H9 (cell line): Measurements from ENCODE around the gene AHCY. TPM values are rescaled to one million over a fixed set of nuclear protein-coding genes. Genes with fewer than 3 reads are reported as not detected.

ENCODE experiments used
- DNase-seq: peaks from one replicate; pipeline ENCODE4 v3.0.0-alpha.2; 2017
- H2AFZ ChIP-seq: one replicate; pipeline ENCODE4 v1.6.1; 2013; ENCODE audit warnings: mild to moderate bottlenecking, low read length, control low read depth, moderate library complexity
- H2AK5ac ChIP-seq: 2 replicates; pipeline ENCODE4 v1.6.1; 2013; ENCODE audit warnings: low read length, control low read depth, mixed read lengths; ENCODE audit not compliant: insufficient read length
- H2BK120ac ChIP-seq: one replicate; pipeline ENCODE4 v1.6.1; 2013; ENCODE audit warnings: low read depth, mild to moderate bottlenecking, low read length, control low read depth, inconsistent platforms; ENCODE audit not compliant: poor library complexity, severe bottlenecking
- H2BK12ac ChIP-seq: 2 replicates; pipeline ENCODE4 v1.6.1; 2013; ENCODE audit warnings: low read length, control low read depth, mixed read lengths, low read depth; ENCODE audit not compliant: insufficient read length
- H2BK15ac ChIP-seq: 2 replicates; pipeline ENCODE4 v1.6.1; 2013; ENCODE audit warnings: low read depth, low read length, control low read depth
- H2BK20ac ChIP-seq: one replicate; pipeline ENCODE4 v1.6.1; 2013; ENCODE audit warnings: low read depth, mild to moderate bottlenecking, low read length, control low read depth, inconsistent platforms; ENCODE audit not compliant: poor library complexity, severe bottlenecking
- H2BK5ac ChIP-seq: 2 replicates; pipeline ENCODE4 v1.6.1; 2013; ENCODE audit warnings: low read length, control low read depth, mixed read lengths; ENCODE audit not compliant: insufficient read length
- H3K14ac ChIP-seq: 2 replicates; pipeline ENCODE4 v1.6.1; 2013; ENCODE audit warnings: low read length, control low read depth; ENCODE audit not compliant: insufficient read depth
- H3K18ac ChIP-seq: 2 replicates; pipeline ENCODE4 v1.6.1; 2013; ENCODE audit warnings: low read depth, mild to moderate bottlenecking, mixed read lengths, low read length, control low read depth; ENCODE audit not compliant: insufficient read length
- H3K23ac ChIP-seq: 2 replicates; pipeline ENCODE4 v1.6.1; 2013; ENCODE audit warnings: low read length, control low read depth, mixed read lengths, low read depth; ENCODE audit not compliant: insufficient read length
- H3K23me2 ChIP-seq: 2 replicates; pipeline ENCODE4 v1.6.1; 2013; ENCODE audit warnings: low read depth, mild to moderate bottlenecking, mixed read lengths, low read length, control low read depth; ENCODE audit not compliant: insufficient read length, poor library complexity, severe bottlenecking
- H3K27ac ChIP-seq: 2 replicates; pipeline ENCODE4 v1.5.1; 2013; ENCODE audit warnings: low read length, control low read depth, mixed read lengths, low read depth; ENCODE audit not compliant: insufficient read length
- H3K27me3 ChIP-seq: 2 replicates; pipeline ENCODE4 v1.6.1; 2013; ENCODE audit warnings: low read length, control low read depth, inconsistent platforms; ENCODE audit not compliant: insufficient read depth
- H3K4ac ChIP-seq: 2 replicates; pipeline ENCODE4 v1.6.1; 2013; ENCODE audit warnings: low read depth, mild to moderate bottlenecking, control low read depth, inconsistent platforms, low read length, moderate library complexity
- H3K4me1 ChIP-seq: 2 replicates; pipeline ENCODE4 v1.6.1; 2013; ENCODE audit warnings: low read length, control low read depth, inconsistent platforms; ENCODE audit not compliant: insufficient read depth
- H3K4me2 ChIP-seq: 2 replicates; pipeline ENCODE4 v1.6.1; 2013; ENCODE audit warnings: low read length, control low read depth, mixed read lengths; ENCODE audit not compliant: insufficient read length, insufficient read depth
- H3K56ac ChIP-seq: 2 replicates; pipeline ENCODE4 v1.6.1; 2013; ENCODE audit warnings: low read depth, mild to moderate bottlenecking, mixed read lengths, low read length, control low read depth; ENCODE audit not compliant: insufficient read length
- H3K79me1 ChIP-seq: 2 replicates; pipeline ENCODE4 v1.6.1; 2013; ENCODE audit warnings: low read depth, mild to moderate bottlenecking, moderate library complexity, low read length, control low read depth, inconsistent platforms; ENCODE audit not compliant: insufficient read depth, poor library complexity, severe bottlenecking
- H3K79me2 ChIP-seq: 2 replicates; pipeline ENCODE4 v1.6.1; 2013; ENCODE audit warnings: low read length, control low read depth, inconsistent platforms; ENCODE audit not compliant: insufficient read depth
- H3K9ac ChIP-seq: 2 replicates; pipeline ENCODE4 v1.6.1; 2013; ENCODE audit warnings: low read length, control low read depth, mixed read lengths; ENCODE audit not compliant: insufficient read length; ENCODE audit errors: extremely low read depth
- H3K9me3 ChIP-seq: one replicate; pipeline ENCODE4 v1.6.1; 2013; ENCODE audit warnings: low read depth, low read length, inconsistent platforms; ENCODE audit not compliant: control insufficient read depth
- H3T11ph ChIP-seq: one replicate; pipeline ENCODE4 v1.6.1; 2013; ENCODE audit warnings: mild to moderate bottlenecking, low read length, control low read depth, inconsistent platforms
- H4K20me1 ChIP-seq: one replicate; pipeline ENCODE4 v1.6.1; 2013; ENCODE audit not compliant: control insufficient read depth, insufficient read length, insufficient read depth
- H4K5ac ChIP-seq: 2 replicates; pipeline ENCODE4 v1.6.1; 2013; ENCODE audit warnings: low read depth, mild to moderate bottlenecking, mixed read lengths, low read length, control low read depth; ENCODE audit not compliant: insufficient read length
- H4K8ac ChIP-seq: replicated peaks from 2 replicates; pipeline ENCODE4 v1.6.1; 2013; ENCODE audit warnings: low read length, control low read depth, mixed read lengths, low read depth; ENCODE audit not compliant: insufficient read length
- H4K91ac ChIP-seq: 2 replicates; pipeline ENCODE4 v1.6.1; 2013; ENCODE audit warnings: low read depth, mild to moderate bottlenecking, moderate library complexity, mixed read lengths, low read length, control low read depth; ENCODE audit not compliant: insufficient read length
- H3K27ac Mint-ChIP-seq, 3 experiments: 2 replicates in 2 of 3; 3 replicates in 1 of 3; pipeline ENCODE4 v1.8.0; 2020 to 2021; ENCODE audit warnings: mixed read lengths in 3 of 3, mild to moderate bottlenecking in 1 of 3, moderate library complexity in 1 of 3
- H3K27me3 Mint-ChIP-seq: 2 replicates; pipeline ENCODE4 v1.8.0; 2021; ENCODE audit warnings: low read depth, mild to moderate bottlenecking, moderate library complexity, mixed read lengths
- H3K36me3 Mint-ChIP-seq, 3 experiments: 2 replicates in 2 of 3; 3 replicates in 1 of 3; pipeline ENCODE4 v1.8.0; 2020 to 2021; ENCODE audit warnings: low read depth in 3 of 3, mixed read lengths in 3 of 3; ENCODE audit not compliant: insufficient read depth in 1 of 3
- H3K4me1 Mint-ChIP-seq, 2 experiments: 2 replicates each; pipeline ENCODE4 v1.8.0; 2020; ENCODE audit warnings: mixed read lengths in 2 of 2
- H3K4me3 Mint-ChIP-seq, 2 experiments: 2 replicates in 1 of 2; 3 replicates in 1 of 2; pipeline ENCODE4 v1.8.0; 2020 to 2021; ENCODE audit warnings: mild to moderate bottlenecking in 2 of 2, mixed read lengths in 2 of 2, moderate library complexity in 1 of 2
- H3K9me3 Mint-ChIP-seq, 2 experiments: 2 replicates in 1 of 2; 3 replicates in 1 of 2; pipeline ENCODE4 v1.8.0; 2020; ENCODE audit warnings: mild to moderate bottlenecking in 2 of 2, mixed read lengths in 2 of 2, moderate library complexity in 1 of 2
- WGBS: extraction: QIAGEN DNeasy Blood & Tissue Kit; methylation state at CpG from one replicate; pipeline ENCODE4 v1.1.7; 2013; ENCODE audit warnings: missing lambda C conversion rate, low lambda C conversion rate, mixed read lengths; ENCODE audit not compliant: insufficient read length; ENCODE audit errors: extremely low coverage; 5-methylcytosine and 5-hydroxymethylcytosine counted together
- total RNA-seq: library from RNA; stranded (reverse); gene quantifications from 2 replicates; pipeline ENCODE4 v1.2.1, GENCODE V29; 2021
- TF ChIP-seq, protein P1 (sequence below): fragments of 200-600 bp; sonication (generic); conservative IDR thresholded peaks from 3 replicates; pipeline ENCODE4 v1.8.0; 2021; ENCODE audit warnings: antibody characterized with exemption, mild to moderate bottlenecking

AHCY gene
- total RNA-seq, 1 experiment from 2014 or later = 461 TPM

DNA sequence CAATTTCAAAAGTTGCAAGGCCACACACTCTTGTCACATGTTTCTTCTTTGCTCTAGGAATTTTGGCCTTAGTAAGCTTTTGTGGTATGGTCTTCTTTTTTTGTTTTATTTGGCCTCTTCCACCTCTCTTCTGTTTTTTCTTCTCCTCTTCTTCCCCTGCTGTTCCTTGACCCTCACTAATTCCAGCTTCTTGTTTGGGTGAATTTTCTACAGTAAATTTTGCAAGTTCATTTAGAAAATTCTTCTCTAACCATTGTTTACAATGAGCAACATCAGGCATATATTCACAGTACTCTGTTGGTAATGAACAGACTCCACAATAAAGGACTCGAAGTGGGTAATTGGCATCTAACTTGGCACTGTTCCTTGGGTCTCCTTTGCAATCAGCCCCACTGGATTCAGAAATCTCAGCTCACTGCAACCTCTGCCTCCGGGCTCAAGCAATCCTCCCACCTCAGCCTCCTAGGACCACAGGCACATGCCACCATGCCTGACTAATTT is 57.0 kb downstream of the AHCY start:
- H2BK120ac ChIP-seq = no peak overlapping the region
- no peaks in the 10 kb centered on the region for H3K27me3 ChIP-seq
- H3K56ac ChIP-seq = no peak overlapping the region
- no peak overlapping the region for H2BK12ac ChIP-seq
- no peak overlapping the region for H2BK15ac ChIP-seq
- Mint-ChIP-seq H3K36me3 (no peaks in the 10 kb centered on the region), H3K4me3 (no peak overlapping the region), H3K27ac (no peak overlapping the region), H3K4me1 (peaks cover 12 to 13% of the 10 kb centered on the region in 2 experiments), H3K27me3 (peaks cover 1% of the 10 kb centered on the region; the same call in 1 of the 2 replicates), H3K9me3 (no peaks in the 10 kb centered on the region)
- WGBS = no CpG with 5 or more reads among the region's 2 CpGs
- H2BK20ac ChIP-seq = no peak overlapping the region
- H3K9me3 ChIP-seq = no peaks in the 10 kb centered on the region
- TF ChIP-seq, protein P1, sequence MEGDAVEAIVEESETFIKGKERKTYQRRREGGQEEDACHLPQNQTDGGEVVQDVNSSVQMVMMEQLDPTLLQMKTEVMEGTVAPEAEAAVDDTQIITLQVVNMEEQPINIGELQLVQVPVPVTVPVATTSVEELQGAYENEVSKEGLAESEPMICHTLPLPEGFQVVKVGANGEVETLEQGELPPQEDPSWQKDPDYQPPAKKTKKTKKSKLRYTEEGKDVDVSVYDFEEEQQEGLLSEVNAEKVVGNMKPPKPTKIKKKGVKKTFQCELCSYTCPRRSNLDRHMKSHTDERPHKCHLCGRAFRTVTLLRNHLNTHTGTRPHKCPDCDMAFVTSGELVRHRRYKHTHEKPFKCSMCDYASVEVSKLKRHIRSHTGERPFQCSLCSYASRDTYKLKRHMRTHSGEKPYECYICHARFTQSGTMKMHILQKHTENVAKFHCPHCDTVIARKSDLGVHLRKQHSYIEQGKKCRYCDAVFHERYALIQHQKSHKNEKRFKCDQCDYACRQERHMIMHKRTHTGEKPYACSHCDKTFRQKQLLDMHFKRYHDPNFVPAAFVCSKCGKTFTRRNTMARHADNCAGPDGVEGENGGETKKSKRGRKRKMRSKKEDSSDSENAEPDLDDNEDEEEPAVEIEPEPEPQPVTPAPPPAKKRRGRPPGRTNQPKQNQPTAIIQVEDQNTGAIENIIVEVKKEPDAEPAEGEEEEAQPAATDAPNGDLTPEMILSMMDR = no peak
- no peaks in the 10 kb centered on the region for H3K79me1 ChIP-seq
- no peaks in the 10 kb centered on the region for H3K79me2 ChIP-seq
- no peak overlapping the region for H3K4me2 ChIP-seq
- no peak overlapping the region for H4K91ac ChIP-seq
- no peak overlapping the region for H3K14ac ChIP-seq
- H3K4me1 ChIP-seq = no peaks in the 10 kb centered on the region
- H3K27ac ChIP-seq = no peak overlapping the region
- no peak overlapping the region for H2BK5ac ChIP-seq
- H2AFZ ChIP-seq = no peak overlapping the region
- no peak overlapping the region for H3K18ac ChIP-seq
- H2AK5ac ChIP-seq = no peak overlapping the region
- H3K23me2 ChIP-seq = no peaks in the 10 kb centered on the region
- H3K9ac ChIP-seq = no peak overlapping the region
- H3T11ph ChIP-seq = no peak overlapping the region
- DNase-seq = no peak
- H3K23ac ChIP-seq = no peak overlapping the region
- H4K20me1 ChIP-seq = no peaks in the 10 kb centered on the region
- no peak overlapping the region for H4K8ac ChIP-seq
- no peak overlapping the region for H4K5ac ChIP-seq
- H3K4ac ChIP-seq = no peak overlapping the region
